Measurements from ENCODE around the gene ANO1.
"Not testable (repeated sequence)": the region's sequence is repeated elsewhere in the genome, so short reads cannot be mapped to it uniquely, and the experiment has no call there.

Gene ANO1

GRCh38 chr11:70078095-70078780 is at the start of gene ANO1:
ANO1 (plus strand) TSS chr11:70078317; CDS start chr11:70078607, 290 bp downstream.
- no peak for DNase-seq (ENCODE audit: low read depth, low spot score)

GRCh38 chr11:70029115-70029860 is 48.8 kb upstream of the ANO1 start:
- peak; percentile 55 for DNase-seq (ENCODE audit: low read depth, low spot score)

DNA sequence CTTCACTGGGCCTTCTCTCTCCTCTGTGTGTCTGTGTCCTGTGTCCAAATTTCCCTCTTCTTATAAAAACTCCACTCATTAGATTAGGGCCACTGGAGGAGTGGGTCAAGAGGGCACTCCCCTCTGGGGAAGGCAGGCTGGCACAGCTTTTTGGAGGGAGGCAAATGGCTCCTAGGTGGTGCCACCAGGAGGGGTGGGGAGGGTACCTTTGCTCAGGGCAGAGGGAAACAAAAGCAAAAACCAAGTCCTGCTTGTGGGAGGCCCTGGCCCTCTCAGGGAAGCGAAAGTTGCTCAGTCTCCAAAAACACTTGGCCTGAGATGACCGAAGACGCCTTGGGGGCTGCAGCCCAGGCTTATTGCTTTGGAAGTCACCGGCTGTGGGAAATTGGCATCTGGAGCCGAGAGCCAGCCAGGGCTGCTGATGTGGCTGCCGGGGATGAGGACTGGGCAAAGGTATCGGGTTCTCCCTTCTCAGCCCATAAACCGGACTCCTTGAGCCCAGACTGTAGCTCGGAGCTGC is 48.2 kb upstream of the ANO1 start:
- DNase-seq (ENCODE audit: low read depth, low spot score): peak; percentile 28

GRCh38 chr11:70030412-70030811 is 47.7 kb upstream of the ANO1 start:
- no peak for DNase-seq (ENCODE audit: low read depth, low spot score)

GRCh38 chr11:70031631-70032469 is 46.3 kb upstream of the ANO1 start:
- DNase-seq (ENCODE audit: low read depth, low spot score): no peak

- no peak for DNase-seq (ENCODE audit: low read depth, low spot score)
Observed at GRCh38 chr11:70032470-70032795, 45.7 kb upstream of the ANO1 start.

GRCh38 chr11:70032943-70033710 is 45.0 kb upstream of the ANO1 start:
- no peak for DNase-seq (ENCODE audit: low read depth, low spot score)

GRCh38 chr11:70033711-70034070 is 44.4 kb upstream of the ANO1 start:
- DNase-seq (ENCODE audit: low read depth, low spot score): no peak

DNA sequence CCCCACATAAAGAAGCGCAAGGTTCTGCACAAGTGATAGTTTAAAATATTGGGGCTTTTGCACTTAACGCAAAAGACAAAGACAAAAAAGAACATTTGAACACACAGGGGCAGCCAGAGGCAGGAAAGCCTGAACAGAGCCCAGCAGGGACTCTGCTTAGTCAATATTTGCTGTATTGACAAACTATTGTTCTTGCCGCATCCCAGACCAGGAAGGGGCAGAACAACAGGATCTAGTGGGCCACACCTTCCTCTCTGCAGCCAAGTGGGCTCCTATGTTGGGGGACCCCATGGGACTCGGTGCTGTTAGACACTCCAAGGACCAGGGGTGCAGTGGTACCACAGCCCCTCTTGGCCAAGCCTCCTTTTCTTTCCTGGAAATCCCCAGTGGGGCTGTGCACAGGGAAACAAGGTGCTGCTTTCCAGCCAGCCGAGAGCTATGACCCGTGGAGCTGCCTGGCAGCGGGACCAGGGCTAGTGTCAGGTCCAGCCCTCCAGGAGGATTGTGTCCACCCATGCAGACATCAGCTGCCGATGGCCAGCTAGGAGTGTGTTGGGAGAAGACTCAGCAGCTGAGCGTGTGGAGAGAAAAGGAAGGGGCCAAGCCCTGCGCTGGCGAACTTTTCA is 43.3 kb upstream of the ANO1 start:
- no peak for DNase-seq (ENCODE audit: low read depth, low spot score)

DNA sequence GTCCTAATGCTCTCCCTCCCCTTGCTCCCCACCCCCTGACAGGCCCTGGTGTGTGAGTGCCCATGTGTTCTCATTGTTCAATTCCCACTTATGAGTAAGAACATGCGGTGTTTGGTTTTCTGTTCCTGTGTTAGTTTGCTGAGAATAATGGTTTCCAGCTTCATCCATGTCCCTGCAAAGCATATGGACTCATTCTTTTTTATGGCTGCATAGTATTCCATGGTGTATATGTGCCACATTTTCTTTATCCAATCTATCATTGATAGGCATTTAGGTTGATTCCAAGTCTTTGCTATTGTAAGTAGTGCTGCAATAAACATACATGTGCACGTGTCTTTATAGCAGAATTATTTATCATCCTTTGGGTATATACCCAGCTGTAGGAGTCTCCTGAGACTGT is 42.5 kb upstream of the ANO1 start:
- not testable (repeated sequence) for DNase-seq (ENCODE audit: low read depth, low spot score)

DNA sequence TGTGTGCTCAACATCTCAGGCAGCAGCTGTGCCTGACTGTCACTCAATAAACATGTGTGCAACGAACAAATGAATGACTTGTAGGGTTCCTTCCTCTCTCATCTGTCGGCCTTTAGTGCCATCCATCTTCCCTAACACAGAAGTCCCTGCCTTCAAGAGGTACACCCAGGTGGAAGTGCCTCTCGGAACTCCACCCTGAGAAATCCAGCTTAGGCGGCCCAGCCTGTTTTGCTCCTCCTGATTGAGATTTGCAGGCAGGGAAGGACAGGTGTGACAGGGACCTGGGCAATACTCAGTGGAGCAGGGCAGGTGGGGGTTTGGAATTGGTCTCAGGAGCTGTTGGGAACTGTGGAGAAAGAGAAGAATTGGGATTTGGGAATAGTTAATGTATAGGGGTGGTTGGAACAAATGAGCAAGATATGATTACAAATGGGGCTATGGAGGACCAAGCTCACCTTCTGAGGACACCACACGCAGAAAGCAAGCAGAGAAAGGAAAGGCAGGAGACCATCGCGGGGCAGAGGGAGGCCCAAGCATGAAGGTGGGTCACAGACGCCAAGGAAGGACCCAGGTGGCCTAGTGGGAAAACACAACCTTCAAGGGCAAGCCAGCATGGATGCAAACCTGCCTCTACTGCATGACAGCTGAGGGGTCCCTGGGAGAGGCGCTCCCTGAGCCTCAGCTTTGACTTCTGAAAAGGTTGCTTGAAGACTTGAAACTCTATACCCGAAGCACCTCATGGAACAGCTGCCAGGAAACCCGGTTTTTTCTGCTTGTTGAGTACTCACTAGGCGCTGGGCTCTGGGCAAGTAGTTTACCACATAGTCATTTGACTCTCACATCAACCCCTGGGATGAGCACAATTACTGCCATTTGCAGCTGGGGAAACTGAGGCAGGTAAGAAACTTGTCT is 40.9 kb upstream of the ANO1 start:
- no peak for DNase-seq (ENCODE audit: low read depth, low spot score)

- DNase-seq (ENCODE audit: low read depth, low spot score): no peak
Observed at GRCh38 chr11:70038034-70038834, 39.9 kb upstream of the ANO1 start.

GRCh38 chr11:70040452-70040851 is 37.7 kb upstream of the ANO1 start:
- no peak for DNase-seq (ENCODE audit: low read depth, low spot score)

GRCh38 chr11:70040869-70041501 is 37.1 kb upstream of the ANO1 start:
- DNase-seq (ENCODE audit: low read depth, low spot score): no peak

DNA sequence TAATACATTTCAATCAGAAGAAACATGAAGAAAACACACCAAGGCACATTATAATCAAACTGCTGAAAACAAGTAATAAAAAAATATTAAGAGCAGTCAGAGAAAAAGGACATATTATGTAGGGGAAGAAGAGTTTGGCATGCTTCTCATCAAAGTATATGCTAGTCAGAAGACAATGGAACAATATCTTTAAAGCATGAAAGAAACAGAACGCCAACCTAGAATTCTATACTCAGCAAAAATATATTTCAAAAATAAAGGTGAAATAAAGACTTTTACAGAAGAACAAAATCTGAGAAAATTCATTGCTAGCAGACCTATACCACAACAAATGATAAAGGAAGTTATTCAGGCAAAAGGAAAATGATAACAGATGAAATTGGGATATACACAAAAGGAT is 34.6 kb upstream of the ANO1 start:
- no peak for DNase-seq (ENCODE audit: low read depth, low spot score)

DNA sequence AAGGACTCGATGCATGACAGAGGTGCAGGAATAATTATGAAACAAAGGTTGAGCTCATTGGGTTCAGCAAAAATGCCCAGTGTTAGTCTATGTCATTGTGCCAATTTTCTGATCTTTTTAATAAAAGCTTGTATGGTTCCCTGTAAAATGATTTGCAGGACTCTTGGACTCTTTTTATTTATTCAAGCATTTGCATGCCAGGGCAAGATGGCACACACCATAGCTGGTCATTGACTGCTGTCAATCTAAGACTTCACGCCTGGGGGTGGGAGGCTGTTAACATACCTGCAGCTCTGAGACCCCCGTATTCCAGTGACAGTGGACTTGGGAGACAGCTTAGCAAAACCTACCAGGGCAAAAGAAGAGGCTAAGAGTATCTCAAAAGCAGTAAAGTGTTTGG is 32.0 kb upstream of the ANO1 start:
- DNase-seq (ENCODE audit: low read depth, low spot score): no peak

GRCh38 chr11:70048279-70049024 is 29.7 kb upstream of the ANO1 start:
- peak; percentile 81 for DNase-seq (ENCODE audit: low read depth, low spot score)

DNA sequence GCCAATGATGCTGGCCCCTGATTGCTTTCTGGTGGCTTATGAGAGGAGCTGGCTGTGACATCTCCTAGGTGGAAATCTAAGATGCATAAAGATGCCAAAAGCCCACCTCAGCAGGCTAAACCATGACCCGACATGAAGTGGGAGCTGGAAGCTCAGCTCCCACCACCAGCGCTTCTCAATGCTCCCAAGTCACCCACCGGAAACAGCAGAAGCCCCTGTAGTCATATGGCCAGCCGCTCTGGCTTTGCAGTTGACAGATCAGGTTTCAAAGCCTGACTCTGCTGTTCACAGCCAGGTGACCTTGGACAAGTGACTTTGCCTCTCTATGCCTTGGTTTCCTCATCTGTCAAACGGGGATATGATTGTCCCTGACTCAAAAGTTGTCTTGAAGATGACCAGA is 29.1 kb upstream of the ANO1 start:
- no peak for DNase-seq (ENCODE audit: low read depth, low spot score)

Measured in ELF-1 (cell line).